Measurements from ENCODE around the gene IKBKG.
"Not testable (repeated sequence)": the region's sequence is repeated elsewhere in the genome, so short reads cannot be mapped to it uniquely, and the experiment has no call there.

The IKBKG gene

GRCh38 chrX:154552112-154552806 lies 4.8 kb downstream of the IKBKG start:
- not testable (repeated sequence) for DNase-seq

- not testable (repeated sequence) for DNase-seq
Observed at GRCh38 chrX:154558060-154558690, 10.8 kb downstream of the IKBKG start.

GRCh38 chrX:154558896-154559295 lies 11.5 kb downstream of the IKBKG start:
- not testable (repeated sequence) for DNase-seq

GRCh38 chrX:154560326-154560725 lies 12.9 kb downstream of the IKBKG start:
- DNase-seq = not testable (repeated sequence)

GRCh38 chrX:154562295-154562694 lies 14.9 kb downstream of the IKBKG start:
- not testable (repeated sequence) for DNase-seq

- DNase-seq = not testable (repeated sequence)
Observed at GRCh38 chrX:154570361-154570760, 22.9 kb downstream of the IKBKG start.

GRCh38 chrX:154573061-154573460 lies 25.6 kb downstream of the IKBKG start:
- DNase-seq = not testable (repeated sequence)

- DNase-seq = not testable (repeated sequence)
Observed at GRCh38 chrX:154575076-154575475, 27.7 kb downstream of the IKBKG start.

- DNase-seq = not testable (repeated sequence)
Observed at GRCh38 chrX:154582994-154583393, 35.6 kb downstream of the IKBKG start.

- DNase-seq = not testable (repeated sequence)
Observed at GRCh38 chrX:154584585-154585183, 37.3 kb downstream of the IKBKG start, which contains the start of gene CTAG1A. TSS of gene CTAG1A (plus strand) at chrX:154585133. CDS start at chrX:154585207, 74 bp downstream.

GRCh38 chrX:154590415-154590814 lies 43.0 kb downstream of the IKBKG start:
- not testable (repeated sequence) for DNase-seq

- DNase-seq = no peak
Observed at GRCh38 chrX:154592505-154592904, 45.1 kb downstream of the IKBKG start.

GRCh38 chrX:154593201-154593600 lies 45.8 kb downstream of the IKBKG start:
- DNase-seq = no peak

- no peak for DNase-seq
Observed at GRCh38 chrX:154594491-154594890, 47.1 kb downstream of the IKBKG start.

- DNase-seq = no peak
Observed at GRCh38 chrX:154595559-154596249, 48.3 kb downstream of the IKBKG start.

GRCh38 chrX:154596290-154596929 lies 49.0 kb downstream of the IKBKG start:
- no peak for DNase-seq

GRCh38 chrX:154597221-154597620 lies 49.8 kb downstream of the IKBKG start:
- no peak for DNase-seq

GRCh38 chrX:154598656-154599055 lies 51.2 kb downstream of the IKBKG start:
- DNase-seq = no peak

- DNase-seq = no peak
Observed at GRCh38 chrX:154599531-154599930, 52.1 kb downstream of the IKBKG start.

- DNase-seq = no peak
Observed at GRCh38 chrX:154600759-154601374, 53.4 kb downstream of the IKBKG start.

- DNase-seq = no peak
Observed at GRCh38 chrX:154602226-154602625, 54.8 kb downstream of the IKBKG start.

All from nucleus accumbens (tissue), 56 donors.